Neural cell (in vitro differentiated cells): ENCODE results near the gene AVL9. TPM values are rescaled to one million over a fixed set of nuclear protein-coding genes. Genes with fewer than 3 reads are reported as not detected.

Experiments used
- H2AFZ ChIP-seq: fragments of 200-600, 300-800 bp; sonication (generic), shearing (Covaris generic); 2 replicates; pipeline ENCODE4 v1.6.0; 2014; ENCODE audit warnings: low read depth, mild to moderate bottlenecking, antibody characterized with exemption, low read length, moderate library complexity
- H3F3A ChIP-seq: fragments of 200-600 bp; shearing (Covaris generic); 2 replicates; pipeline ENCODE4 v1.6.1; 2016; ENCODE audit warnings: mild to moderate bottlenecking, moderate library complexity, mixed read lengths, antibody characterized with exemption, low read length; ENCODE audit not compliant: insufficient read depth, poor library complexity, severe bottlenecking
- H3K27ac ChIP-seq: fragments of 200-600, 300-800 bp; sonication (generic), shearing (Covaris generic); 2 replicates; pipeline ENCODE4 v1.5.1; 2014; ENCODE audit warnings: mild to moderate bottlenecking, low read length, moderate library complexity
- H3K27me3 ChIP-seq: fragments of 300-800, 200-600 bp; sonication (generic), shearing (Covaris generic); 2 replicates; pipeline ENCODE4 v1.6.0; 2014; ENCODE audit warnings: mild to moderate bottlenecking, low read depth, low read length, moderate library complexity; ENCODE audit not compliant: insufficient read depth
- H3K36me3 ChIP-seq: fragments of 300-800, 200-600 bp; sonication (generic), shearing (Covaris generic); 2 replicates; pipeline ENCODE4 v1.5.1; 2014; ENCODE audit warnings: mild to moderate bottlenecking, antibody characterized with exemption, low read length, moderate library complexity; ENCODE audit not compliant: insufficient read depth
- H3K4me2 ChIP-seq: fragments of 300-800, 200-600 bp; sonication (generic), shearing (Covaris generic); 2 replicates; pipeline ENCODE4 v1.6.0; 2014; ENCODE audit warnings: mild to moderate bottlenecking, low read length
- H3K4me3 ChIP-seq: fragments of 300-800, 200-600 bp; sonication (generic), shearing (Covaris generic); 2 replicates; pipeline ENCODE4 v1.5.1; 2014; ENCODE audit warnings: mild to moderate bottlenecking, low read length, moderate library complexity
- H3K79me2 ChIP-seq: fragments of 200-600 bp; shearing (Covaris generic); replicated peaks from 2 replicates; pipeline ENCODE4 v1.6.0; 2014; ENCODE audit warnings: mild to moderate bottlenecking, low read length, moderate library complexity; ENCODE audit not compliant: insufficient read depth
- H3K9ac ChIP-seq: fragments of 300-800, 200-600 bp; sonication (generic), shearing (Covaris generic); 2 replicates; pipeline ENCODE4 v1.6.1; 2016; ENCODE audit warnings: mild to moderate bottlenecking, low read length, mixed read lengths
- H3K9me2 ChIP-seq: fragments of 200-600 bp; shearing (Covaris generic); 2 replicates; pipeline ENCODE4 v1.6.1; 2016; ENCODE audit warnings: mild to moderate bottlenecking, low read length, mixed read lengths; ENCODE audit not compliant: insufficient read depth
- H3K9me3 ChIP-seq: fragments of 200-600, 300-800 bp; sonication (generic), shearing (Covaris generic); 2 replicates; pipeline ENCODE4 v1.6.1; 2016; ENCODE audit warnings: mild to moderate bottlenecking, mixed run types, low read length, moderate library complexity, mixed read lengths
- H4K20me1 ChIP-seq: fragments of 200-600 bp; shearing (Covaris generic); 2 replicates; pipeline ENCODE4 v1.6.1; 2016; ENCODE audit warnings: mild to moderate bottlenecking, mixed run types; ENCODE audit not compliant: insufficient read depth
- EP300 ChIP-seq: fragments of 450-650 bp; conservative IDR thresholded peaks from 2 replicates; pipeline ENCODE4 v1.6.1; 2014; ENCODE audit warnings: antibody characterized with exemption, mild to moderate bottlenecking, moderate library complexity; ENCODE audit not compliant: poor library complexity, severe bottlenecking
- EZH2 ChIP-seq: fragments of 200-600, 300-800 bp; shearing (Covaris generic), sonication (generic); IDR thresholded peaks from 2 replicates; pipeline ENCODE4 v1.6.1; 2014; ENCODE audit warnings: antibody characterized with exemption, low read length, borderline replicate concordance, mild to moderate bottlenecking; ENCODE audit not compliant: insufficient read depth, poor library complexity, severe bottlenecking
- MXI1 ChIP-seq: fragments of 450-650 bp; conservative IDR thresholded peaks from 2 replicates; pipeline ENCODE4 v1.6.1; 2014; ENCODE audit warnings: antibody characterized with exemption, mild to moderate bottlenecking; ENCODE audit not compliant: poor library complexity, severe bottlenecking
- POLR2AphosphoS5 ChIP-seq: IDR thresholded peaks from 2 replicates; pipeline ENCODE4 v1.6.1; 2012
- RAD21 ChIP-seq: fragments of 450-650 bp; conservative IDR thresholded peaks from 2 replicates; pipeline ENCODE4 v1.6.1; 2014; ENCODE audit warnings: antibody characterized with exemption, mild to moderate bottlenecking, moderate library complexity
- SMC3 ChIP-seq: fragments of 450-650 bp; conservative IDR thresholded peaks from 2 replicates; pipeline ENCODE4 v1.6.1; 2014; ENCODE audit warnings: antibody characterized with exemption, mild to moderate bottlenecking, moderate library complexity; ENCODE audit not compliant: poor library complexity
- TAF1 ChIP-seq: IDR thresholded peaks from 2 replicates; pipeline ENCODE4 v1.6.1; 2012; ENCODE audit warnings: low read depth
- polyA plus RNA-seq: library from polyadenylated mRNA; depleted of rRNA; stranded (reverse); fragments of >200 nt; gene quantifications from 2 replicates; pipeline ENCODE4 v1.2.3, GENCODE V29; 2014
- TF ChIP-seq, protein P1 (sequence below): fragments of 450-650 bp; IDR thresholded peaks from 2 replicates; pipeline ENCODE4 v1.5.1; 2014; ENCODE audit warnings: antibody characterized with exemption, mild to moderate bottlenecking, moderate library complexity; ENCODE audit not compliant: poor library complexity, severe bottlenecking
- TF ChIP-seq, protein P2 (sequence below): IDR thresholded peaks from 2 replicates; pipeline ENCODE4 v1.6.1; 2012; ENCODE audit warnings: borderline replicate concordance

Gene AVL9
- polyA plus RNA-seq, 1 donor from 2014 or later = 47.2 TPM

DNA sequence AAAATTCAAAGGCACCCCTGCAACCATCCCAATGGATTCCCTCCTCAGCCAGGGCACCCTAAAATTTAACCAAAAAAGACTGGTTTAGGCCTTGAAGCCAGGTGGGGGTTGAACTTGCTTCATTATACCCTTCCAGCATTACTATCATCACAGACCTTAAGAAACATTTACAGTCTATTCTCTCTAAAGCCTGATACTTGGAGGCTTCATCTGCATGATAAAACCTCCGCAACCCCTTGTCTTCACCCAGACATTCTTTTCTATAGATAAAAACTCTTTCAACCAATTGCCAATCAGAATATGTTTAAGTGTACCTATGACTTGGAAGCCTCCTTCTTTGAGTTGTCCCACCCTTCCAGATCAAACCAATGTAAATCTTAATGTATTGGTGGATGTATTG is 17.9 kb downstream of the AVL9 start:
- Histone ChIP-seq H3K9ac (no peak overlapping the region), H3K4me2 (no peak overlapping the region), H3K79me2 (peaks cover 17% of the 10 kb centered on the region), H3K4me3 (no peak overlapping the region), H3K9me2 (no peaks in the 10 kb centered on the region), H2AFZ (no peak overlapping the region), H3K27me3 (no peaks in the 10 kb centered on the region), H3K9me3 (no peaks in the 10 kb centered on the region), H4K20me1 (no peaks in the 10 kb centered on the region), H3F3A (no peaks in the 10 kb centered on the region), H3K36me3 (no peaks in the 10 kb centered on the region), H3K27ac (no peak overlapping the region)
- TF ChIP-seq, protein P1, sequence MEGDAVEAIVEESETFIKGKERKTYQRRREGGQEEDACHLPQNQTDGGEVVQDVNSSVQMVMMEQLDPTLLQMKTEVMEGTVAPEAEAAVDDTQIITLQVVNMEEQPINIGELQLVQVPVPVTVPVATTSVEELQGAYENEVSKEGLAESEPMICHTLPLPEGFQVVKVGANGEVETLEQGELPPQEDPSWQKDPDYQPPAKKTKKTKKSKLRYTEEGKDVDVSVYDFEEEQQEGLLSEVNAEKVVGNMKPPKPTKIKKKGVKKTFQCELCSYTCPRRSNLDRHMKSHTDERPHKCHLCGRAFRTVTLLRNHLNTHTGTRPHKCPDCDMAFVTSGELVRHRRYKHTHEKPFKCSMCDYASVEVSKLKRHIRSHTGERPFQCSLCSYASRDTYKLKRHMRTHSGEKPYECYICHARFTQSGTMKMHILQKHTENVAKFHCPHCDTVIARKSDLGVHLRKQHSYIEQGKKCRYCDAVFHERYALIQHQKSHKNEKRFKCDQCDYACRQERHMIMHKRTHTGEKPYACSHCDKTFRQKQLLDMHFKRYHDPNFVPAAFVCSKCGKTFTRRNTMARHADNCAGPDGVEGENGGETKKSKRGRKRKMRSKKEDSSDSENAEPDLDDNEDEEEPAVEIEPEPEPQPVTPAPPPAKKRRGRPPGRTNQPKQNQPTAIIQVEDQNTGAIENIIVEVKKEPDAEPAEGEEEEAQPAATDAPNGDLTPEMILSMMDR = no peak
- TF ChIP-seq EP300 (no peak), MXI1 (no peak), SMC3 (no peak), EZH2 (no peak), POLR2AphosphoS5 (no peak)

DNA sequence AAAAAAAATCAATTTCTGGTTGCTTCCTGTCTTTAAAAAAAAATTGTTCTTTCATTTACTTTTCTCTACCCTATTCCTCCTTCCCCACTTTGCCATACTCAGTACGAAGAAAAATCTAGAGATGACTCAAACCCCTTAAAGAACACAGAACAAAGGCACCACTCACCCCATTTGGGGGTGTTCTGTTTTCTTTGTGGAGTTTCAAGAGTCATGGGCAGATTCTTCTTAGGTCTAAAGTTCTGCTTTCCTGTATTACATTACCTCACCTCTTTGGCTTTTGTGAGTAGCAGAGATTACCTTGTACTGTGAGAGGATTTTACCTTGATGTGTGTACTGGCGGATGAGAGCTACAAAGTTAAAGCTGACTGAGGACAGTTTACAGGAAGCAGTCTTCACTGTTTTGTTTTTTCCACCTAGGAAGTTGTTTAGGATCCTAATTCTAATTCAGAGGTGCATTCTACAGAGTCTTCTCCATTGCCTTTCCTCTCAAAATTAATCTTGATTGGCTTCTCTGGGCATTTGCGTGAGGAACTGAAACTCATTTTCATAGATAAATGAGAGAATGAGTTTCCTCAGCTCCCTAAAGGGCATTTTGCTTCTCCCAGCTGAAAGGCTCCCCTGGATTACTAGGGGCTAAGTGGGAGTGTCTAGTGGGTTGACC is 20.7 kb downstream of the AVL9 start:
- no peaks in the 10 kb centered on the region for H3K9me3 ChIP-seq
- H3F3A ChIP-seq = no peaks in the 10 kb centered on the region
- H3K27me3 ChIP-seq = no peaks in the 10 kb centered on the region
- TF ChIP-seq EZH2 = no peak
- TF ChIP-seq, protein P1 = no peak
- TF ChIP-seq, protein P2, sequence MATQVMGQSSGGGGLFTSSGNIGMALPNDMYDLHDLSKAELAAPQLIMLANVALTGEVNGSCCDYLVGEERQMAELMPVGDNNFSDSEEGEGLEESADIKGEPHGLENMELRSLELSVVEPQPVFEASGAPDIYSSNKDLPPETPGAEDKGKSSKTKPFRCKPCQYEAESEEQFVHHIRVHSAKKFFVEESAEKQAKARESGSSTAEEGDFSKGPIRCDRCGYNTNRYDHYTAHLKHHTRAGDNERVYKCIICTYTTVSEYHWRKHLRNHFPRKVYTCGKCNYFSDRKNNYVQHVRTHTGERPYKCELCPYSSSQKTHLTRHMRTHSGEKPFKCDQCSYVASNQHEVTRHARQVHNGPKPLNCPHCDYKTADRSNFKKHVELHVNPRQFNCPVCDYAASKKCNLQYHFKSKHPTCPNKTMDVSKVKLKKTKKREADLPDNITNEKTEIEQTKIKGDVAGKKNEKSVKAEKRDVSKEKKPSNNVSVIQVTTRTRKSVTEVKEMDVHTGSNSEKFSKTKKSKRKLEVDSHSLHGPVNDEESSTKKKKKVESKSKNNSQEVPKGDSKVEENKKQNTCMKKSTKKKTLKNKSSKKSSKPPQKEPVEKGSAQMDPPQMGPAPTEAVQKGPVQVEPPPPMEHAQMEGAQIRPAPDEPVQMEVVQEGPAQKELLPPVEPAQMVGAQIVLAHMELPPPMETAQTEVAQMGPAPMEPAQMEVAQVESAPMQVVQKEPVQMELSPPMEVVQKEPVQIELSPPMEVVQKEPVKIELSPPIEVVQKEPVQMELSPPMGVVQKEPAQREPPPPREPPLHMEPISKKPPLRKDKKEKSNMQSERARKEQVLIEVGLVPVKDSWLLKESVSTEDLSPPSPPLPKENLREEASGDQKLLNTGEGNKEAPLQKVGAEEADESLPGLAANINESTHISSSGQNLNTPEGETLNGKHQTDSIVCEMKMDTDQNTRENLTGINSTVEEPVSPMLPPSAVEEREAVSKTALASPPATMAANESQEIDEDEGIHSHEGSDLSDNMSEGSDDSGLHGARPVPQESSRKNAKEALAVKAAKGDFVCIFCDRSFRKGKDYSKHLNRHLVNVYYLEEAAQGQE = no peak
- no peak for TF ChIP-seq TAF1
- no peak for TF ChIP-seq MXI1
- TF ChIP-seq SMC3 = no peak
- TF ChIP-seq POLR2AphosphoS5 = no peak
- TF ChIP-seq EP300 = no peak
- no peak for TF ChIP-seq RAD21
- H3K79me2 ChIP-seq = peaks cover 3% of the 10 kb centered on the region
- no peak overlapping the region for H3K9ac ChIP-seq
- no peak overlapping the region for H3K4me2 ChIP-seq
- H3K36me3 ChIP-seq = peaks cover 5% of the 10 kb centered on the region
- H3K27ac ChIP-seq = no peak overlapping the region
- H4K20me1 ChIP-seq = no peaks in the 10 kb centered on the region
- no peak overlapping the region for H3K4me3 ChIP-seq
- H3K9me2 ChIP-seq = no peaks in the 10 kb centered on the region
- no peak overlapping the region for H2AFZ ChIP-seq
